Measurements from ENCODE around the gene SPTAN1.

DNA sequence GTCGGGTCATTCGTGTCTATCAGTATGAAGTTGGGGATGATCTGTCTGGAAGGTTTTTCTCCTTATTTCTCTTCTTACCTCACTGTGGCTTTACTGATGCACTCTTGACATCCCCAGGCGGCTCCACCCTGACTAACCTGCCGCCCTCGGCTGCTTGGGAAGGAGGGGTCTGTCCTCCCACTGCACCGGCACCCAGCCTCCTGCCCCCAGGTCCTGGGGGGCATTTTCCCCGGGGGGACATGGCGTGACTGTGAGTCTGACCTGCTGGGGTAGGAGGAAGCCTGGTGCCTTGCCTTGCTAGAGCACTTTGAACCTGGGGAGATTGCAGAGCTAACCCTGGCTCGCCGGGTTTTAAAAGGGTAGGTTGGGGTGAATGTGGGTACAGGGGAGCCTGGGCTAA, 76.7 kb downstream of the SPTAN1 start:
- TF ChIP-seq, protein P1, sequence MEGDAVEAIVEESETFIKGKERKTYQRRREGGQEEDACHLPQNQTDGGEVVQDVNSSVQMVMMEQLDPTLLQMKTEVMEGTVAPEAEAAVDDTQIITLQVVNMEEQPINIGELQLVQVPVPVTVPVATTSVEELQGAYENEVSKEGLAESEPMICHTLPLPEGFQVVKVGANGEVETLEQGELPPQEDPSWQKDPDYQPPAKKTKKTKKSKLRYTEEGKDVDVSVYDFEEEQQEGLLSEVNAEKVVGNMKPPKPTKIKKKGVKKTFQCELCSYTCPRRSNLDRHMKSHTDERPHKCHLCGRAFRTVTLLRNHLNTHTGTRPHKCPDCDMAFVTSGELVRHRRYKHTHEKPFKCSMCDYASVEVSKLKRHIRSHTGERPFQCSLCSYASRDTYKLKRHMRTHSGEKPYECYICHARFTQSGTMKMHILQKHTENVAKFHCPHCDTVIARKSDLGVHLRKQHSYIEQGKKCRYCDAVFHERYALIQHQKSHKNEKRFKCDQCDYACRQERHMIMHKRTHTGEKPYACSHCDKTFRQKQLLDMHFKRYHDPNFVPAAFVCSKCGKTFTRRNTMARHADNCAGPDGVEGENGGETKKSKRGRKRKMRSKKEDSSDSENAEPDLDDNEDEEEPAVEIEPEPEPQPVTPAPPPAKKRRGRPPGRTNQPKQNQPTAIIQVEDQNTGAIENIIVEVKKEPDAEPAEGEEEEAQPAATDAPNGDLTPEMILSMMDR (IDR thresholded peaks at IDR 0.05), result no peak
- TF ChIP-seq POLR2AphosphoS5 (IDR thresholded peaks at IDR 0.05; ENCODE audit: low read depth, low read length), result no peak
- no peak for TF ChIP-seq SIN3A (IDR thresholded peaks at IDR 0.05; ENCODE audit: borderline replicate concordance, insufficient read depth, low read depth, low read length)
- TF ChIP-seq REST (IDR thresholded peaks at IDR 0.05; ENCODE audit: insufficient read depth in 1 of 2, low read depth in 2 of 2, low read length in 1 of 2), result no peak
